ENCODE results near the gene PPP2R5A.
A peak's percentile ranks its signal among the peaks of the same experiment; 100 is the strongest.
"Not testable (repeated sequence)": the region's sequence is repeated elsewhere in the genome, so short reads cannot be mapped to it uniquely, and the experiment has no call there.

The PPP2R5A gene

DNA sequence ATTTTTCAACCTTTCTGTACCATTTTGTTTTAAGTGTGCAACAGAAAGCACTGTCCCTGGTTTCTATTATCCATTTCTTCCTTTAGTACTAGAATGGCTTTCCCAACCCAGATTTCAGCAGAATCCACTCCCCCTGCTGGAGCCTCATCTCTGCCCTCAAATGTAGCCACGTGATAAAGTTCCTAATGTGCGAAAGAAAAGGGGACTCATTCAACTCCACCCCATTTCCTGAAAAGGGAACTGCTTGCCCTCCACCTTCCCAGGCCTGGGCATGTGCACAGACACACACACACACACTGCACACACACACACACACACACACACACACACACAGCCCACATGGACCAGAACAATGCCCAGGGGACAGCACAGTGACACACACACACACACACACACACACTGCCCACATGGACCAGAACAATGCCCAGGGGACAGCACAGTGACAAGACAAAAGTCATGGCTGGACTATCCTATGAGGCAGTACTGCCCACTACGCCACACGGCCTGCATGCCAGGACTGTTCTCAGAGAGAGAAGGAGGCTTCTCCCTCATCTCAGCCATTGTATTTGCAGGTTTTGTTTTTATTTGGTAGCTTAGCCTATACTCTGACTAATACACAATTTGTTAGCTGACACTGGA lies 96.3 kb downstream of the PPP2R5A start:
- no peak for DNase-seq
- in situ Hi-C loops (cut with HindIII; ENCODE audit: low pct_ligation_motif_present, low pct_unique_long_range_greater_than_20kb, low sequenced_read_pairs) = no loop called here

DNA sequence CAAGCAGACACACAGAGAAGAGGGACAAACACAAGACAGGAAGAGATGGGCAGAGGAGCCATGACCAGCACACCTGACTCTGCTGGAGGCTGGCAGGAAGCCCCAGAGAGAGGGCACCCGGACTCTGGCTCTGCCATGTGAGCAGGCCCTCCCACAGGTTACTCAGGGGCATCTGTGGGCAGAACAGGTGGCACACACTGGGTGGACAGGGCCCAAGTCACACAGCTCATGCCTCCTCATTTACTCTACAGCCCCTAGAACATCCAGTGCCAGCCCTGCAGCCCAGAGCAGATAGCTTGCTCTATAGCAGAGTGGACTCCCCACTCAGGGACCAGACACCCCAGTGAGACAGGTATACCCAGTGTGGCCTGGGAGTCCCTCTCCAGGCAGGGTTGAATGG lies 100.8 kb downstream of the PPP2R5A start:
- in situ Hi-C loops (cut with HindIII; ENCODE audit: low pct_ligation_motif_present, low pct_unique_long_range_greater_than_20kb, low sequenced_read_pairs) = no loop called here
- no peak for DNase-seq

GRCh38 chr1:212388985-212389716 lies 103.9 kb downstream of the PPP2R5A start:
- no peak for DNase-seq
- in situ Hi-C loops (cut with HindIII; ENCODE audit: low pct_ligation_motif_present, low pct_unique_long_range_greater_than_20kb, low sequenced_read_pairs) = no loop called here

DNA sequence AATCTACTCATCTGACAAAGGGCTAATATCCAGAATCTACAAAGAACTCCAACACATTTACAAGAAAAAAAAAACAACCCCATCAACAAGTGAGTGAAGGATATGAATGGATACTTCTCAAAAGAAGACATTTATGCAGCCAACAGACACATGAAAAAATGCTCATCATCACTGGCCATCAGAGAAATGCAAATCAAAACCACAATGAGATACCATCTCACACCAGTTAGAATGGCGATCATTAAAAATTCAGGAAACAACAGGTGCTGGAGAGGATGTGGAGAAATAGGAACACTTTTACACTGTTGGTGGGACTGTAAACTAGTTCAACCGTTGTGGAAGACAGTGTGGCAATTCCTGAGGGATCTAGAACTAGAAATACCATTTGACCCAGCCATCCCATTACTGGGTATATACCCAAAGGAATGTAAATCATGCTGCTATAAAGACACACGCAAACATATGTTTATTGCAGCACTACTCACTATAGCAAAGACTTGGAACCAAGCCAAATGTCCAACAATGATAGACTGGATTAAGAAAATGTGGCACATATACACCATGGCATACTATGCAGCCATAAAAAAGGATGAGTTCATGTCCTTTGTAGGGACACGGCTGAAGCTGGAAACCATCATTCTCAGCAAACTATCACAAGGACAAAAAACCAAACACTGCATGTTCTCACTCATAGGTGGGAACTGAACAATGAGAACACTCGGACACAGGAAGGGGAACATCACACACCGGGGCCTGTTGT lies 110.6 kb downstream of the PPP2R5A start:
- in situ Hi-C loops (cut with HindIII; ENCODE audit: low pct_ligation_motif_present, low pct_unique_long_range_greater_than_20kb, low sequenced_read_pairs); DNase-seq: not testable (repeated sequence)

- in situ Hi-C loops (cut with HindIII; ENCODE audit: low pct_ligation_motif_present, low pct_unique_long_range_greater_than_20kb, low sequenced_read_pairs) = no loop called here
- DNase-seq = peak; percentile 20
Measured at GRCh38 chr1:212396638-212397037, 111.4 kb downstream of the PPP2R5A start.

DNA sequence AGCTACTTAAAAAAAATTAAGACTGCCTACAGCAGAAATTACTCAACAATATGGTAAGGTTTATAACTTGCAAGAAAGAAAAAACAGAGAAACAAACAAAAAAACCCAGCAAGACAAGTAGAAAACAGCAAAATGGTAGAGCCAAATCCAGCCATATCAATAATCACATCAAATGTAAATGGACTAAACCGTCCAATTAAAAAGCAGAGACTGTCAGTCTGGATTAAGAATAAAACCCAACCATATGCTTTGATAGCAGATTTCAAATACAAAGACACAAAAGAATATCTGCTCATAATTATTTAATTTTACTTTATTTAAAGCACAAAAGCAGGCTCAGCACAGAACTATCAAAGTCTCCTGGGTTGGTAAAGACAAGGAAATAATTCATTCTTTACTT lies 112.0 kb downstream of the PPP2R5A start:
- no peak for DNase-seq
- in situ Hi-C loops (cut with HindIII; ENCODE audit: low pct_ligation_motif_present, low pct_unique_long_range_greater_than_20kb, low sequenced_read_pairs) = no loop called here

- in situ Hi-C loops (cut with HindIII; ENCODE audit: low pct_ligation_motif_present, low pct_unique_long_range_greater_than_20kb, low sequenced_read_pairs) = no loop called here
- DNase-seq = no peak
Measured at GRCh38 chr1:212401042-212401441, 115.8 kb downstream of the PPP2R5A start.

GRCh38 chr1:212401838-212402582 lies 116.8 kb downstream of the PPP2R5A start:
- in situ Hi-C loops (cut with HindIII; ENCODE audit: low pct_ligation_motif_present, low pct_unique_long_range_greater_than_20kb, low sequenced_read_pairs) = no loop called here
- peak; percentile 33 for DNase-seq

GRCh38 chr1:212402666-212403321 lies 117.6 kb downstream of the PPP2R5A start:
- DNase-seq = no peak
- in situ Hi-C loops (cut with HindIII; ENCODE audit: low pct_ligation_motif_present, low pct_unique_long_range_greater_than_20kb, low sequenced_read_pairs) = no loop called here

GRCh38 chr1:212410231-212410820 lies 125.1 kb downstream of the PPP2R5A start:
- in situ Hi-C loops (cut with HindIII; ENCODE audit: low pct_ligation_motif_present, low pct_unique_long_range_greater_than_20kb, low sequenced_read_pairs) = no loop called here
- DNase-seq = no peak

All from ACHN (cell line).